Skeletal muscle satellite cell (primary cell): Measurements from ENCODE around the gene WNT8A. TPM values are rescaled to one million over a fixed set of nuclear protein-coding genes. Genes with fewer than 3 reads are reported as not detected.

Source experiments
- H3K27me3 ChIP-seq: 2 replicates; pipeline ENCODE4 v1.7.0; 2013; ENCODE audit warnings: low read length; ENCODE audit not compliant: control insufficient read depth, insufficient read depth
- H3K36me3 ChIP-seq: 2 replicates; pipeline ENCODE4 v1.7.0; 2013; ENCODE audit warnings: mild to moderate bottlenecking, control low read depth, low read length; ENCODE audit not compliant: insufficient read depth
- H3K4me1 ChIP-seq: 2 replicates; pipeline ENCODE4 v1.7.0; 2013; ENCODE audit warnings: low read length; ENCODE audit not compliant: control insufficient read depth, insufficient read depth
- H3K4me2 ChIP-seq: 2 replicates; pipeline ENCODE4 v1.7.0; 2013; ENCODE audit warnings: mild to moderate bottlenecking, low read length
- H3K4me3 ChIP-seq: 2 replicates; pipeline ENCODE4 v1.7.0; 2013; ENCODE audit warnings: low read length
- H3K9ac ChIP-seq: 2 replicates; pipeline ENCODE4 v1.7.0; 2013; ENCODE audit warnings: mild to moderate bottlenecking, low read depth, low read length, moderate library complexity
- H3K9me3 ChIP-seq: replicated peaks from 2 replicates; pipeline ENCODE4 v1.7.0; 2013; ENCODE audit warnings: mild to moderate bottlenecking, control low read depth, low read length
- small RNA-seq: library from RNA; depleted of rRNA; stranded (forward); fragments of <200 nt; gene quantifications from one replicate; pipeline ENCODE3, GENCODE V24; 2012

The WNT8A gene

DNA sequence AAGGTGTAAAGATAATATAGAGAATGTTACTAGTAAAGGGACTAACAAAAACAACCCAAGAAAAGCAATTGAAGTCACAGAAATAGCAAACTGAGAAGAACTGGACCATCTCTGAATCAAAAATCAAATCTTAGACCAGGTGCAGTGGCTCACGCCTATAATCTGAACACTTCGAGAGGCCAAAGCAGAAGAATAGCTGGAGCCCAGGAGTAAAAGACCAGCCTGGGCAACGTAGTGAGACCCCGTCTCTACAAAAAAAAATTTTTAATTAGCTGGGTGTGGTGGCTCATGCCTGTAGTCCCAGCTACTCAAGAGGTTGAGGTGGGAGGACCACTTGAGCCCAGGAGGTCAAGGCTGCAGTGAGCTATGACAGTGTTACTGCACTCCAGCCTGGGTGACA lies 27.3 kb downstream of the WNT8A start:
- H3K4me1 ChIP-seq = no peaks in the 10 kb centered on the region
- no peak overlapping the region for H3K4me2 ChIP-seq
- H3K4me3 ChIP-seq = no peak overlapping the region
- peaks cover 14% of the 10 kb centered on the region for H3K27me3 ChIP-seq
- H3K9ac ChIP-seq = no peak overlapping the region
- H3K9me3 ChIP-seq = no peaks in the 10 kb centered on the region
- no peaks in the 10 kb centered on the region for H3K36me3 ChIP-seq

DNA sequence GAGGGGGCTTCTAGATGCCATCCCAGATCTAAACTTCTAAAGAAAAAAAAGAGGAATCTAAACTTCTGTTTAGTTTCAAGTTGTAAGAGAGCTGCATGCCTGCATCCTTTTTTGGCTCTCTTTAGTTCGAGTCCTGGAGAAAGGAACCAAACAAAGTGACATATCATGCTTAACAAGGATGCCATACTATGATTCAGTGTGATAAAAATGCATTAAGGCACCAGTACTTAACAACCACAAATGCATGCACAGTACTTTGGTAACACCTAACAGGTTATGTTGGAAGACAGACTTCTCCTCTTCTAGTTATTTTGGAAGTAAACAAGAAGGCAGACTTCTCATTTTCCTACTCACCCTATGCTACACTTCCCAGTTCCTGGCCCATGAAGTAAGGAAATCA lies 28.1 kb downstream of the WNT8A start:
- Histone ChIP-seq H3K36me3 (no peaks in the 10 kb centered on the region), H3K4me1 (no peaks in the 10 kb centered on the region), H3K9ac (no peak overlapping the region), H3K4me3 (no peak overlapping the region), H3K4me2 (no peak overlapping the region), H3K27me3 (peaks cover 12% of the 10 kb centered on the region), H3K9me3 (no peaks in the 10 kb centered on the region)

DNA sequence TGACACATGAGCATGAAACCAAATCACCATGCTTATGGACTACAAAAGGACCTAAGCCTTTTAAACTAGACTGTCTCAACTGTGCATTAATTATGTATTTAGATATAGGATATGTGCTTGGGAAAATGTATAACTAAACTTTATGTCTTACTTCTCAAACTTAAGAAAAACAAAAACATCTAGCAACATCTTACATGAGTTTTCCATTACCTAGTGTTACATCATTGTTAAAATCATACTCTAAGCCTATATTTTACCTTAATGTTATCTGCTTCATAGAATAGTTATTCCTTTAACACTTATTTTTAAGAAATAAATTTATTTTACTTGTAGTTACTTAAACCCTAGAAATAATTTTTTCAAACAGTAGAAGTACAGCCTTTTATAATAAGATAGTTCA lies 31.4 kb downstream of the WNT8A start:
- Histone ChIP-seq H3K36me3 (no peaks in the 10 kb centered on the region), H3K4me3 (no peak overlapping the region), H3K4me2 (no peak overlapping the region), H3K4me1 (no peaks in the 10 kb centered on the region), H3K27me3 (peaks cover 8% of the 10 kb centered on the region), H3K9me3 (no peaks in the 10 kb centered on the region), H3K9ac (no peak overlapping the region)

DNA sequence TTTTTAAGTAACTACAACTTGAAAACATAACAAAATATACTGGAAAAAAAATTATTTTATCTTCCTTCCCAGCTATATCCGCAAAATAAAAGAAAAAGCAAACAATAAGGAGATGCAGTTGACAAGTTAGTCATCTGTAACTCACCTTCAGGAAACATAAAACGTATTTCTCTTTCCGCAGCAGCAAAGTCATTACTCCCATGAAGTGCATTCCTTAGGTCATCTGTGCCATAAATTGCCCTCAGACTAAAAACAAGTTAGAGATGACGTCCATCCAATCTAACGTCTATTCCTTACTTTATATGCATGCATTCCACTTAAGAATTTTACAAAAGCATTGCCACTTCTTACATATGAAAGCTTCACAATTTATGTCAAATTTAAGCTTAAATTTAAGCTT lies 44.5 kb downstream of the WNT8A start:
- Histone ChIP-seq H3K36me3 (no peaks in the 10 kb centered on the region), H3K4me2 (no peak overlapping the region), H3K4me3 (no peak overlapping the region), H3K9ac (no peak overlapping the region), H3K27me3 (peaks cover 12% of the 10 kb centered on the region), H3K4me1 (no peaks in the 10 kb centered on the region), H3K9me3 (no peaks in the 10 kb centered on the region)

DNA sequence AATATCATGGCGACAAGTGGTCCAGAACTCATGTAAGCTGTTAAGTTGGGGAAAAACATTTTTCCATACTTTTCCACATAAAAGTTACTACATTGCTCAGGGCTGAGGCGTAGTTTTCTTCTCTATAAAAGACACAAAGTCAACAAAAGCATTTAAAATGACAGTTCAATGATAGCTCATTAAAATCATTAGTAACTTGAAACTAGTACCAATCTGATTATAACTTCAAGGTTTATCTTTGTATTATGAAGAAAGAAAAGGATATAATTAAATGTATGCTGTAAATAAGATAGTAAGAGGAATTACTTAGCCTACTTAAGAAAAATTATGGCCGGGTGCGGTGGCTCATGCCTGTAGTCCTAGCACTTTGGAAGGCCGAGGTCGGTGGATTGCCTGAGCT lies 45.5 kb downstream of the WNT8A start:
- Histone ChIP-seq H3K9ac (no peak overlapping the region), H3K4me1 (no peaks in the 10 kb centered on the region), H3K9me3 (no peaks in the 10 kb centered on the region), H3K27me3 (peaks cover 12% of the 10 kb centered on the region), H3K4me2 (no peak overlapping the region), H3K4me3 (no peak overlapping the region), H3K36me3 (no peaks in the 10 kb centered on the region)

DNA sequence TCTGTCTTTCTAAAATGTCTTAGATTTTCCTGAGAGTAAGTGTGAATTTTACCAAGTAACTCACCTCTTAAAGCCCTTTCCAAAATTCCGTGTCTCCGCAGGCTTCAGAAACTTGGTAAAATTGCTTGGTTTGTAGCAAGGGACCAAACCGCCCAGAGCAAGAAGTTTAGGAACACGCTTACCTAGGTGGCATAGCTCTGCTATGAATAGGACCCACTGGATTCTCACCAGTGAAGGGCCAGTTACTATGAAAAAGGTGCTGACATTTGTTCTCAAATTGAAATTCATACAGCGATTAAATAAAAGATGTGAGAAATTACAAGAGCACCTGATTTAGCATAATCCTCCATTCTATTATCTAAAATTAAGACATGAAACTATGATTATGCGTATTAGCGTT lies 48.7 kb downstream of the WNT8A start:
- Histone ChIP-seq H3K4me1 (no peaks in the 10 kb centered on the region), H3K4me3 (no peak overlapping the region), H3K36me3 (no peaks in the 10 kb centered on the region), H3K9me3 (no peaks in the 10 kb centered on the region), H3K27me3 (peaks cover 13% of the 10 kb centered on the region), H3K9ac (no peak overlapping the region), H3K4me2 (no peak overlapping the region)

DNA sequence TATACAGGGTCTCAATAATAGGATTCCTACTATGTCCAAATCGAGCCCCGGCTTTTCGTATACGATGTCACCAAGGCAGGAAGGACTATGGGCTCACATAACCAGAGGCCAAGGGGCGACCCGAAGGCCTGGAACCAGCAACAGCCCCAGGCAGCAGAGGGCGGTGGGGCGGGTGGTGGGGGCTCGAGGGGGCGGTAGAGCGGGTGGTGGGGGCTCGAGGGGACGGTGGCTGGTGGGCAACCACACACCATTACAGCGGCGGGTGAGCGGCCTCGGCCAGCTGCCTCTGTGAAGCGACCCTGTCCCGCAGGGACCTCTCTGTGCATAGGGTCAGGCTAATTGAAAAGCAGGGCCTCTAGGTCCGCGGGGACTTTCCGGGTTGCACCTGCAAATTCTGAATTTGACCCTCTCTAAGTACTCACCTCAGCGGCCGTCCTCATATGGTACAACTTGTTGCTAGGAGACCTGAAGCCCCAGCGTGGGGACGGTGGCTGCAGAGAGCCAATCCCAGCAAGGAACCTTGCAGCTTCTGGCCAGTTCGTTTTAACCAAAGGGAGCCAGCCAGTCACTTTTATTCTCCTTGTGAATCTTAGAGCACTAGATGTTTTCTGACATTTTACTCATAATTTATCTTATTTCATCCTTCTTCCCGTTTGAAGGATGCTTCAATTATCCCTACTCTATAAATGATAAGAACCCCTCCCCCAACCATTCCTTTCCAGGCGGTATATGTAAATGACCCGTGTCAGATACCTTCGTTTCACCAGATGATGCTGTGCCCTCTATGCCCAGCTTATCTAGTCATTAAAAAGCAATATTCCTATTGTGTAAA lies 55.3 kb downstream of the WNT8A start, which contains the start of gene NME5:
Gene NME5 (minus strand): TSS at position 480 of the 832 bp plus-strand sequence. CDS start 648 bp downstream, outside the sequence.
- Histone ChIP-seq H3K9me3 (no peaks in the 10 kb centered on the region), H3K9ac (no peak within 1 kb of the TSS), H3K36me3 (no peaks in the 10 kb centered on the region), H3K4me2 (peak within 1 kb of the TSS; percentile 70), H3K4me3 (peak within 1 kb of the TSS; percentile 62), H3K4me1 (no peaks in the 10 kb centered on the region), H3K27me3 (peaks cover 4% of the 10 kb centered on the region)

DNA sequence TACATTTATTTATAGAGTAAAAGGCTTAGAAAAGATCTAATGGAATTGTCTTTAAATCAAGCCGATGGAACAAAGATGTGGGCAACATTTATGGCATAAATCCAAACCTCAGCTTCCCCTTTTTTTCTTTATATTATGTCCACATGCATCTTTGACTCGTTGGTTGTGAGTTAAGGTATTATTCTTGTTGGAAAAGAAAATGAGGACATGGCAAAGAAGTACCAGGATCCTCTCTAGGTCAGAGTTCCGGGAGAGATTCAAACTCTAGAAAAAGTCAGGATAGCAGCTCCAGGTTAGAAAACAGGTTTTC lies 55.9 kb downstream of the WNT8A start:
- Histone ChIP-seq H3K27me3 (peaks cover 4% of the 10 kb centered on the region), H3K36me3 (no peaks in the 10 kb centered on the region), H3K4me1 (no peaks in the 10 kb centered on the region), H3K4me3 (no peak overlapping the region), H3K9ac (no peak overlapping the region), H3K9me3 (no peaks in the 10 kb centered on the region), H3K4me2 (no peak overlapping the region)

DNA sequence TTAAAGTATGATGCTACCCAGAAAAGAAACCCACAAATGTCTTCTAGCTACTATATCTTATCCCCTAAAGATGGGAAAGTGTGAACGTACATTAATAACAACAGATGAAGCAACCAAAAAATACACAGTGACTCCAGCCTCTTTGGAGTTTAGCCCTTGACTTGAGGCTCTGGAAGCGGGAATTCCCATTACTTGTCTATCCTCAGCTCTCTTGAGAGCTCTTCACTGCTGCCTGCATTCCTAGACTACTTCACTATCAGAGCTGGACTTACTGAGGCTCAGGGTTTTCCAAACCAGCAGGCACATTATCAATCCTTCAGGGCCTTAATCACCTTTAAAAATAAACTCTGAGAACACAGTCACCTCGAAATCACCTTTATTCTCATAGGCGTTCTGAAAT lies 56.4 kb downstream of the WNT8A start:
- Histone ChIP-seq H3K4me2 (no peak overlapping the region), H3K27me3 (peaks cover 4% of the 10 kb centered on the region), H3K9me3 (no peaks in the 10 kb centered on the region), H3K4me3 (no peak overlapping the region), H3K9ac (no peak overlapping the region), H3K4me1 (no peaks in the 10 kb centered on the region), H3K36me3 (no peaks in the 10 kb centered on the region)

Small RNAs within 50 kb of the gene (small RNA-seq; reads per million reads assigned to genes)
- gene RNU6-1148P = not detected
- 0.28 reads per million for gene RNU6-460P
- 0.56 reads per million for gene RNU6-888P
